ENCODE data around the gene GFAP.
"Not testable (repeated sequence)": the region's sequence is repeated elsewhere in the genome, so short reads cannot be mapped to it uniquely, and the experiment has no call there.

Gene GFAP

GRCh38 chr17:44915321-44915726 is at the start of gene GFAP:
TSS of gene GFAP (minus strand) at chr17:44915500. CDS start at chr17:44915486, 14 bp downstream.
- no peak for DNase-seq (ENCODE audit: low read depth)

GRCh38 chr17:44961921-44962350 is 46.6 kb upstream of the GFAP start:
- DNase-seq (ENCODE audit: low read depth): no peak

GRCh38 chr17:44960691-44961090 is 45.4 kb upstream of the GFAP start:
- no peak for DNase-seq (ENCODE audit: low read depth)

- no peak for DNase-seq (ENCODE audit: low read depth)
These were observed 44.7 kb upstream of the GFAP start for GRCh38 chr17:44959821-44960531.

- DNase-seq (ENCODE audit: low read depth): no peak
These were observed 42.0 kb upstream of the GFAP start for GRCh38 chr17:44956998-44957981.

GRCh38 chr17:44955674-44956425 is 40.5 kb upstream of the GFAP start:
- DNase-seq (ENCODE audit: low read depth): no peak

- DNase-seq (ENCODE audit: low read depth): no peak
These were observed 37.7 kb upstream of the GFAP start for GRCh38 chr17:44952946-44953475.

GRCh38 chr17:44948315-44948795 is 33.1 kb upstream of the GFAP start:
- no peak for DNase-seq (ENCODE audit: low read depth)

- peak; percentile 76 for DNase-seq (ENCODE audit: low read depth)
These were observed 32.4 kb upstream of the GFAP start, which contains the start of gene KIF18B for GRCh38 chr17:44947461-44948314. TSS of gene KIF18B (minus strand) at chr17:44947773. CDS start at chr17:44936344, 11,429 bp downstream.

- not testable (repeated sequence) for DNase-seq (ENCODE audit: low read depth)
These were observed 30.4 kb upstream of the GFAP start for GRCh38 chr17:44945652-44946051.

- no peak for DNase-seq (ENCODE audit: low read depth)
These were observed 27.2 kb upstream of the GFAP start for GRCh38 chr17:44942456-44942855.

- no peak for DNase-seq (ENCODE audit: low read depth)
These were observed 26.5 kb upstream of the GFAP start for GRCh38 chr17:44941712-44942331.

- DNase-seq (ENCODE audit: low read depth): no peak
These were observed 25.5 kb upstream of the GFAP start for GRCh38 chr17:44940768-44941167.

- no peak for DNase-seq (ENCODE audit: low read depth)
These were observed 25.0 kb upstream of the GFAP start for GRCh38 chr17:44940317-44940716.

GRCh38 chr17:44935116-44935515 is 19.8 kb upstream of the GFAP start:
- no peak for DNase-seq (ENCODE audit: low read depth)

- DNase-seq (ENCODE audit: low read depth): no peak
These were observed 19.4 kb upstream of the GFAP start for GRCh38 chr17:44934745-44935105.

GRCh38 chr17:44933824-44934744 is 18.8 kb upstream of the GFAP start:
- no peak for DNase-seq (ENCODE audit: low read depth)

GRCh38 chr17:44932787-44933097 is 17.4 kb upstream of the GFAP start:
- DNase-seq (ENCODE audit: low read depth): no peak

GRCh38 chr17:44932096-44932786 is 16.9 kb upstream of the GFAP start:
- no peak for DNase-seq (ENCODE audit: low read depth)

Data from stimulated activated CD8-positive, alpha-beta memory T cell treated with anti-CD3 and anti-CD28 coated beads, Interleukin-15, amount 100 ng/mL, for 1 hour (primary cell).